ENCODE measurements around the gene TEKT5.
"Not testable (repeated sequence)": the region's sequence is repeated elsewhere in the genome, so short reads cannot be mapped to it uniquely, and the experiment has no call there.

Gene TEKT5

DNA sequence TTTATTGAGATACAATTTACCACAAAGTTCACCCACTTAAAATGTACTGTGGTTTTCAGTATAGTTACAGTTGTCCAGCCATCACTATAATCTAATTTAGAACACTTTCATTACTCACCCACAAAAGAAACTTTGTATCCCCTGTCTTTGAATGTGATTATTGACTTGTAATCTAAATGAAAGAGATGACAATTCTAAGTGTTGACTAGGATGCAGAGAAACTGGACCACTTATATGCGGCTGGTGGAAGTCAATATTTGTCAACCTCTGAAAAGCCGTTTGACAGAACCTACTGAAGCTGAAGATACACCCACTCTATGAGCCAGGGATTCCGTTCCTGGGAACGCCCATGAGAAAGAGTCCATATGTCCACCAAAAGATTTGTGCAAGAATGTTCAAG, 36.8 kb downstream of the TEKT5 start:
- no peak for DNase-seq

DNA sequence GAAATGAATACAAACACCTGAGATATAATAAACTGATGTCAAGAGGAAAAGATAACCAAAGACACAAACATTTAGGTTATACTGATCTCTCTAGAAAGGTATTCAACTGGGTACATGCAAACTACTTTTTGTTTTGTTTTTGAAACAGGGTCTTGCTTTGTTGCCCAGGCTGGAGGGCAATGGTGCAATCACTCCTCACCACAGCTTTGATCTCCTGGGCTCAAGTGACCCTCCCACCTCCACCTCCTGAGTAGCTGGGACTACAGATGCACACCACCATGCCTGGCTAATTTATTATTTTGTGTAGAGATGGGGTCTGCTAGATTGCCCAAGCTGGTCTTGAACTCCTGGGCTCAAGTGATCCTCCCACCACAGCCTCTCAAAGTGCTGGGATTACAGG, 38.1 kb downstream of the TEKT5 start:
- no peak for DNase-seq

DNA sequence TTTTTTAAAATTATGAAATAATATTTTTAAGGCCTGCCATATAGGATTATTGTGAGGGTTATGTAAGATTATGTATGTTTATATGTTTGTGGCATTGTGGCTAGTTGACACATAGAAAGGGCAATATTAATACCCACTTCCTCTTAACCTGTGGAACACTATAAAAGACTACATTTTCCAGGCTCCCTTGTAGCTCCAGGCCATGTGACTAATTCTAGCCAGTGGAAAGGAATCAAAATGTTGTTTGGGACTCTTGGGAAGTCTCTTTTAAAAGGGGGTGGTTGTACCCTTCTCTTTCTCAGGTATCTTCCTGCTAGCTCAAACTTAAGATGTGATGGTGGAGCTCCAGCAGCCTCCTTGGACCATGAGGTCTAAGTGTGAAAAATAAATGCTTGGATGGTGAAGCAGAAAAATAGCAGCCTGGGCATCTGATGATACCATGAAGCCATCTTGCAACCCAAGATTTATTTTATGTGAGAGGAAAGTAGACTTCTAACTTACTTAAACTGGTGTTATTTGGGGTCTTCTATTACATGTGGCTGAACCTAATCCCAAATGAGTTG, 39.2 kb downstream of the TEKT5 start:
- DNase-seq: no peak

DNA sequence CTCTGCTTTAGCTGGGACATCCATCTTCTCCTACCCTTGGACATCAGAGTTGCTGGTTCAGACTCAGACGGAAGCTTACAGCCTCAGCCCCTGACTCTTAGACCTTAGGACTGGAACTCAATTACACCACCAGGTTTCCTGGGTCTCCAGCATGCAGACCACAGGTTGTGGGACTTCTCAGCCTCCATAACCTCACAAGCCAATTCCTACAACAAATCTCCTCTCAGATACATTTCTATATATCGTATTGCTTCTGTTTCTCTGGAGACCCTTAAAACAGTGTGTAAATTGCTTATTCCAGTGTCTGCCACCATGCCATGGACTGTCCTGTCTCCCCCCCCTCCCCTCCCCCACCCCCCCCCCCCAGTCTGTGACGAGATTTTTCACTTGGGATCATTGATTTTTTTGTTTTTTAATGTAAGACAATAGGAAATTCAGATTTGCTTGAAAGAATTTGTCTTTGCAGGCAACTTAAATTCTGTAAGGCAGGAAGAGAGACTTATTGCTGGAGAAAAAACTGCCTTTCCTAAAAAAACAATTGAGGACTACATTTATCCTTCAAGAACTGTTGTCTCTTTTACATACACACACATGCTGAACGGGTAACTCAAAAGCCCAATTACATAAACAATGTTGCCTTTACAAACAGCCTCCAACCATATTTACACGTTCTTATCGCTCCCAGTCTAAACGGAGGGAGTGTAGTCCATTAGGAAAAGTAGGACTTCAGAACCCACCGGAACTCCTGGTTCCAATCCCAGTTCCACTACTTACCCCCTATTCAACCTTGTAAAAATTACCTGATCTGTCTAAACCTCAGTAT, 39.9 kb downstream of the TEKT5 start:
- DNase-seq: no peak

DNA sequence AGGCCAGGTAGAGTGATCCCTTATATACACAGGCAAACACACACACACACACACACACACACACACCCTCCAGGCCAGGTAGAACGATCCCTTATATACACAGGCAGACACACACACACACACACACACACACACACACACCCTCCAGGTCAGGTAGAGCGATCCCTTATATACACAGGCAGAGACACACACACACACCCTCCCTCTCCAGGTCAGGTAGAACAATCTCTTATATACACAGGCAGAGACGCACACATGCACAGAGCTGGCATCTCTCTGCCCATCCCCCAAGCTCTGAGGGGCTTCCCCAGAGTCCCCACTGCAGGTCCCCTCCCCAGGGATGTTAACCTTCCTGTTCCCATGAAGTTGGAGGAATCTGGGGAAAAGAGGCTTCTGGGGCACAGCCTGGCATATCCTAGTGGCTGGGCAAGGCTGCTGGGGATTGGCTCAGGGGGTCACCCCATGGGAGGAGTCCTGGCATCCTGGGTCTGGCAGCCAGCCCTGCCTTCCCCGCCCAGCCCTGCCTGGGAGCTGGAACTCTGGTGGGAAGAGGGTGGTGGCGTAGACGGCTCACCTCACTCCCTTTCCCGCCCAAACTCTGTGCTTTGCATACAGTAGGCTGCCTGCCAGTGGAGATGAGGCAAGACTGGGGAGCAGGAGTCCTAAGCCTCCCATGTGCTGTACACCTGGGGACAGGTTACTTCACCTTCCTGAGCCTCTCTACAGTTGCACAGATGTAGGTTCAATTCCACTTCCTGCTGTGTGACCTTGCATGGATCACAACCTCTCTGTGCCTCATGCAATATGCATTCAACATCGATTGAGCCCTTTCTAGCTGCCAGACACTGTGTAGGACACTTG, 41.8 kb downstream of the TEKT5 start:
- DNase-seq: no peak

DNA sequence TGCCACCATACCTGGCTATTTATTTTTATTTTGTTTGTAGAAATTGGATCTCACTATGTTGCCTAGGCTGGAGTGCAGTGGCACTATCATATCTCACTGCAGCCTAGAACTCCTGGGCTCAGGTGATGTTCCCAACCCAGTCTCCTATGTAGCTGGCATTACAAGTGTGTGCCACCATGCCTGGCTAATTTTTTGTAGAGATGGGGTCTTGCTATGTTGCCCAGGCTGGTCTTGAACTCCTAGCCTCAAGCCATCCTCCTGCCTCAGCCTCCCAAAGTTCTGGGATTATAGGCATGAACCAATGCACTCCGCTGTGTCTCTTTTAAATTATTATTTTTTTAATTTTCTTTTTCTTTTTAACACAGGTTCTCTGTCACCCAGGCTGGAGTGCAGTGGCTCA, 45.6 kb downstream of the TEKT5 start:
- not testable (repeated sequence) for DNase-seq

DNA sequence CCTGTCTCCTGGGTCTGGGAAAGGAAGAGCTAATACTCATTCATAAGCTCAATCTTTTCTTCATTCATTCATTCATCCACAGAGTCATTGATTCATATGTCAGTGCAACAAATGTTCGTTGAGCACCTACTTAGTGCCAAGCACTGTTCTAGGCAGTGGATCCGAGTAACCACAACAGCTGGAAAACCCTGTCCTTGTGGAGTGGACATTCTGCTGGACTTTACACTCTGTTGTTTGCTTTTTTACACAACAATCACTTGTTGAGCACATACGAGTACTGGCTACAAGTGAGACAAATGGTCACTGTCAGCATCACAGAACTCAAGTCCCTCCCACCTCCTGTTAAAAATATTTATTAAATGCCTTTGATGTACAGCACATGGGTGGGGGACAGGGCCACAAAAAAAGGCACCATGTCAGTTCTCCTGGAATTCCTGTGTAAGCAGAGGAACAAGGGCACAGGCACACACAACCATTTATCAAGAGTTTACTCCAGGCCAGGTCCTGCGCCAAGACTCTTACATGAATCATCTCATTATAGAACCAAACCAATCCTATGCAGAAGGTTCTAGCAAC, 46.9 kb downstream of the TEKT5 start:
- DNase-seq: no peak

DNA sequence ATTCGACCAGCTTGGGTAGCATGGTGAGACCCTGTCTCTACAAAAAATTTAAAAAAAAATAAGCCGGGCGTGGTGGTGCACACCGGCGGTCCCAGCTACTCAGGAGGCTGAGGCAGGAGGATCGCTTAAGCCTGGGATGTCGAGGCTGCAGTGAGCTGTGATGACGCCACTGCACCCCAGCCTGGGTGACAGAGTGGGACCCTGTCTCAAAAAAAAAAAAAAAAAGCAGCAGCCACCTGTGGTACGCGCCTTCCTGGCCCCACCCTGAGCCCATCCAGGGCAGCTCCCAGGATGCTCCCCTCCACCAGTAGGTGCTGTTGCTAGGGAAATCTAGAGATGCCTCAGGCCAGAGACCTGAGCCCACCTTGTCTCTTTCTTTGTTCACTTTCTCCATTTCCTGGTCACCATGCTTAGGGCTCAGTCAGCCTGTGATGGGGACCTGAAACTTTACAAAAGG, 47.4 kb downstream of the TEKT5 start:
- no peak for DNase-seq

DNA sequence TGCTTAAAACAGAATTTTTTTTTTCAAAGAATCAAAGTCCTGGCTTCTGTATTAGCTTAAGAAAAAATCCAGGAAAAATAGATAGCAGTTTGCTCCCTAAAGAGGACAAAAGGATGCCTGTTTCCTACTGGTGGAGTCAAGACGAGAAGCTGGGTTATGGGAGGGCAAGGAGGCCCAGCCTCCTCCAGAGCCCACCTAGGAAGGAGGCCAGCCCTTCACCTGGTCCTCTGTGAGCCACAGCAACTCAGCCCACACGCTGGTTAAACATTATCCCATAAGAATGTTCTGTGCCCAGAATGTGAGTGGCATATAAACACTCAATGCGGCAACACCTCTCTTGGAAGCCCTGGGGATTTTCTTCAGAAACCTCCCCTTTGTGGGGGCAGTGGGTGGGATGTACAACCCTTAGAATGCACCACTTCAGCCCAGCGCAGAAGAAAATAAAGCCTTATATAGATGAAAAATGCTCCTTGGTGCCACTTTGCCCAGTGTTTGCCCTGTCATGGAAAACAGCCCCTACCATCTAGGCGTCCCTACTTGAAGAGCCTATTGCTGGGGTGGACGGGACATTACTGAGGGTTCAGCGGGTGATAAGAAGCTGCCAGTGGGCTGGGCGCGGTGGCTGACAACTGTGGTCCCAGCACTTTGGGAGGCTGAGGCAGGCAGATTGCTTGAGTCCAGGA, 48.0 kb downstream of the TEKT5 start:
- DNase-seq: no peak

DNA sequence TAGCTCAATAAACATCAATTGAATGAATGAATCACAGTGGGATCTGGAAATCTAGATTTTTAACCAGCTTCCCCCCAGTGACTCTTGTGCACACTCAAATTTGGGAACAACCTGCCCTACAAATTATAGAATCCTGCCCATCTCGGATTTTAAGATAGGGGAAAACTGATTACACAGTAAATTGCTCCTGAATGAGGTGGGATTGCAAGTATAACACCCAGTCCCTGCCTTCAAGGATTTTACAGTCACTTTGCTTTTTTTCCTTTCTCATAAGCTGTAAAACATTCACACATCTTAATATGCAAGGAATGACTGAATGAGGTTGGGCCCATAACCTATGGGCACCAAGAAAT, 48.5 kb downstream of the TEKT5 start:
- DNase-seq: no peak

DNA sequence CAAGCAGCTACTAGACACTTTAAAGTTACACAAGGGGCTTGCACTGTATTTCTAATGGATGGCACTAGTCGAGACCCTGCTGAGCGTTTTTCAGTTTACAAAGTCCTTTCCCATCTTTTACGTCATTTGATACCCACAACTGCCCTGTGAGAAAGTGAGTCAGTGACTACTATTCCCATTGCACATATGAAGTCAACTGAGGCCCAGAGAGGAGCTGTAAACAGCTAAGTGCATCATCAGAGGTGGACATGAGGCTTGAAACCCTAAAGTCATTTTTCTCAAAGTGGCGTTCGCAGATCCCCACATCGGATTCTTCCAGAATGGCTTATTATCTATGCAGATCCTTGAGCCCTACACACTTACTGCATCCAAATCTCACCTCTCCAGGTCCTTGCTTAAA, 50.6 kb downstream of the TEKT5 start:
- no peak for DNase-seq

DNA sequence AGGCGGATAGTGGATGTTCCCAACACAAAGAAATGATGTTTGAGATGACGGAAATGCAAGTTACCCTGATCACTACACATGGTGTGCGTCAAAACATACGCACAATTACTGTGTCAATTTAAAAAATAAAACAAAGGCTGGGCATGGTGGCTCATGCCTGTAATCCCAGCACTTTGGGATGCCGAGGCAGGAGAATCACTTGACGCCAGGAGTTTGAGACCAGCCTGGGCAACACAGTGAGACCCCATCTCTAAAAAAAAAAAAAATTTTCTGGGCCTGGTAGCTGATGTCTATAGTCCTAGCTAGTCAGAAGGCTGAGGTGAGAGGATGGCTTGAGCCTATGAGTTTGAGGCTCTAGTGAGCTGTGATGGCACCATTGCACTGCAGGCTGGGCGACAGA, 51.8 kb downstream of the TEKT5 start:
- DNase-seq: no peak

DNA sequence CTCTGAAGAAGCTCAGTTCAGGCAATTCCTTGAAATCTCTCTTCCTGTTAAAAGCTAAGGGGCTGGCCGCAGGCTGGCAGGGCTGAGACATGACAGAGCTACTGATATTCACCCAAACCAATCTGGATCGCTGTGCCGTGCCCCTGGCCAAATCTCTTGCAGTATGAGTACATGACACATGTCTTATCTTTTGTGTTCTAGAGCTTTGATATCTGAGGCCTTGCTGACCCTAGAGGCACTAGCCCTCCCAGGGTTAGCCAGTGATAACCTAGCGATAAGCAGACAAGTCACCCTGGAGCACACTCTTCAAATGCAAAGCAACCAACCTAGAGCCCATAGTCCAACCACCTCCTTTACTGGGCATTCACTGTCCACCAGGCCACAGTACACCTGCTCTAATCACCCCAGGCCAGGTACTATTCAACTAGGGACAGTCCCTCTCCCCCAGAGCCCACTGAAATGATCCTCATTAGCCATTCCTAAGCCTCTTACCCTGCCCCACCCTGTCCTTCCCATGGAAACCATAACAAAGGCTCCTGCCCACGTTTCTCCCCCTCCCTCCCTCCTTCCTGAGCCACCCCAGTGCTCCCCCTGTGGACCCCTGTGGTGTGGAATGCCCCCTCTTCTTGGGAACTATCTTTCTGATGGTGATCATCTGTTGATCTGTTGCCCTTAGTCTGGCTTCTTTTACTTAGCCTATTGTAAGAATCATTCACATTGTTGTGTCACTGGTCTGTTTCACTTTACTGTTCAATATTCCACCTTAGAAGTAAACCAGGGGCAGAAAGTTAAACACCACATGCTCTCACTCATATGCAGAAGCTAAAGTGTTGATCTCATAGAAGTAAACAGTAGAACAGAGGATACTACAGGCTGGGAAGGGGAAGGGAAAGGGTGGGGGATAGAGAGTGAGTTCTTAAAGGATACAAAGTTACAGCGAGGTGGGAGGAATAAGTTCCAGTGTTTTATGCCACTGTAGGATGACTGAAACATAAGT, 52.5 kb downstream of the TEKT5 start:
- DNase-seq: no peak

DNA sequence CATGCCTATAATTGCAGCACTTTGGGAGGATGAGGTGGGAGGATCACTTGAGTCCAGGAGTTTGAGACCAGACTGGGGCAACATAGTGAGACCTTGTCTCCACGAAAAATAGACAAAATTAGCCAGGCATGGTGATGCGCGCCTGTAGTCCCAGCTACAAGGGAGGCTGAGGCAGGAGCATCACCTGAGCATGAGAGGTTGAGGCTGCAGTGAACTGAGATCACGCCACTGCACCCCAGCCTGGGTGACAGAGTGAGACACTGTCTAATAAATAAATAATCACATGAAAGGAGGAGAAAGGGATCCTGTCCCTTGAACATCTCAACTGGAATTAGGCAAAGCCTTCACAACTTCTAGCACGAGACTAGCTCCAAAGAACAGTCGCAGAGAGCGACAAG, 53.2 kb downstream of the TEKT5 start:
- no peak for DNase-seq

DNA sequence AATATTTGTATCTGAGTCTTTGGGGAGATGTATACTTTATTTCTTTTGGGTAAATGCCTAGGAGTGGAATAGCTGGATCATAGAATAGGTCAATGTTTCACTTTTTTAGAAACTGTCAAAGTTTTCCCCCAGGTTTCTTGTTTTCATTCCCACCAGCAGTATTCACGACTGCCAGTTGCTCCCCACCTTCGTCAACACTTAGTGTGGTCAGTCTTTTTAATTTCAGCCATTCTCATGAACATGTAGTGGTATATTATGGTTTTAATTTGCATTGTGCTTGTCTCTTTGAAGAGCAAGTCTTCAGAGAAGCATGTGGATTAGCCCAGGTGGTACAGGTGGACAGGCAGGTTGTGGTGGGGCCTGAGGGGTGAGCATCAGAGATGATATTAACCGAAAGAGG, 53.8 kb downstream of the TEKT5 start:
- no peak for DNase-seq

DNA sequence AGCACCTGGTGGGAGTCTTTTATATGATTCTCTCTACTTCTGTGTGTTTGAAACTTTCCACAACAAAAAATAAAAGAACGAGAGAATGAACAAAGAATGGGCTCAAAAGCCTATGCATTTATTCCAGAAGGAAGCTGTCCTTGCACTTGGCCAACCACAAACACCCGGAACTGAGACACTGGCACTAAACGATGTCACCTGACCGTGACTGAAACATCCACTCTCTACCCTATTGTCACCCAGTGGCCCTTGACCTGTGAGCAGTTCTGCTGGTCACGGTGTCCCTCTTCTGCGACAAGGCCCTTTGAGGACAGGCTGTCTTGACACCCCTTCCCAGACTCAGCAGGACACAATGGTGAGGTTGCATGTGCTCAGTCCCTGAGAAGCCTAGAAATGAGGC, 56.6 kb downstream of the TEKT5 start:
- no peak for DNase-seq

DNA sequence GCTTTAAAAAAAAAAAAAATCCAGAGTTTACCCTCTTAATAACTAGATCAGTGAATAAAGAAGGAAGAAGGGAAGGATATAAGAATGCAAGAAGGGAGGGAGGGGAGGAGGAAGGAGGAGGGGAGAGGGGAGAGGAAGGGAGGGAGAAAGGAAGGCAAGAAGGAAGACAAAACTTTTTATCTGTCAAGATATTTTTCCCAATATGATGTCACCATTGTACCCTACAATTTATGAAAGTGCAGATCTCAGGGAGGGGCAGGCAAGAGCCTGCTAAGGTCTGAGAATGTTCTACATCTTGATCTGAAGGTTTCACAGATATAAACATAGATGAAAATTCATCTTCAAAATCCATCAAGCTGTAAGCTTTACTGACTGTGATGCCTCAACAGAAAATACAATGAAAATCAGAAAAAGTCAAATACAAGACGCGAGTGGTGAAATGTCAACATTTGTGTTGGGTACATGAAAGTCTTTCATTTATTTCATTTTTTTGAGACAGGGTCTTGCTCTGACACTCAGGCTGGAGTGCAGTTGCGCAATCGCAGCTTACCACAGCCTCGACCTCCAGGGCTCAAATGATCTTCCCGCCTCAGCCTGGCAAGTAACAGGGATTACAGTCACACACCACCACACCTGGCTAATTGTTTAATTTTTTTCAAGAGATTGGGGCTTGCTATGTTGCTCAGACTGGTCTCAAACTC, 57.2 kb downstream of the TEKT5 start:
- no peak for DNase-seq

DNA sequence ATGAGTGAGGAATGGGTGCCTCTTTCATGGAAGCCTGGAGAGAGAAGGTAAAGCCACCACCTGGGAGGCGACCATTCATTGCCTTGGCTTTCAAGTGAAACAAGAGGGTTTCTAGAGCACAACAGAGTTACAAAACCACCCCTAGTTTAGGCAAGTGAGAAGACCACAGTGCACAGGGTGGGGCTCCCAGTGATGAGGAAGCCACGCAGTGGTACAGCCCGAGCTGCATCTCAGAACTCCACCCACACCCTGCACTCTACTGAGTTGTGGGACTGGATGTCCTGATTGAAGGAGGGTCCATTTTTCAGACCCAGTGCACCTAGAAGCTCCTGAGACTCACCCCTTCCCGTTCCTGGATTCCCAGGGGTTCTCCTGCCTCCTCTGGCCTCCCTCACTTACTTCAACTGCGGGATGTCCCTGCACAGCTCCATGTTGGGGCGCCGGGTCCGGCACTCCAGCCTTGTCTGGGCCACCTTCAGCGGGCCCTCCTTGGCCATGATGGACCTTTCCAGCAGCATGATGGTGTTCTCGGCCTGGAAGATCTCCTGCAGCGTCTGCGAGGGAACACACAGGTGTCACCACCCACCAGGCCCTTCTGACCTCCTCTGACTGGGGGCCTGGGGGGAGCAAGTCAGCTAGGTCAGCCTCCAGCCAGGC, 59.2 kb downstream of the TEKT5 start:
- no peak for DNase-seq

DNA sequence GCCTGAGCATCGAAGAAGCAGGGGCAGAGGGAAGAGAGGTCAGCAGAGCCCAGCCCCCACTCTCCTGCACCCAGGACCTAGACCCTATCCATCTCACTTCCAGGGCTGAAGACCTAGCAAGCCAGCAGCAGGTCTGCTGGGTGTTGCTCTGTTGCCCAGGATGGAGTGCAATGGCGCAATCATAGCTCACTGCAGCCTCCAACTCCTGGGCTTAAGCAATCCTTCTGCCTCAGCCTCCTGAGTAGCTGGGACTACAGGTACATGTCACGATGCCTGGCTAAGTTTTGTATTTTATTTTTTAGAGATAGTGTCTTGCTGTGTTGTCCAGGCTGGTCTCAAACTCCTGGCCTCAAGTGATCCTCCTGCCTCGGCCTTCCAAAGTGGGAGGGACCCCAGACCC, 61.3 kb downstream of the TEKT5 start:
- DNase-seq: not testable (repeated sequence)

DNA sequence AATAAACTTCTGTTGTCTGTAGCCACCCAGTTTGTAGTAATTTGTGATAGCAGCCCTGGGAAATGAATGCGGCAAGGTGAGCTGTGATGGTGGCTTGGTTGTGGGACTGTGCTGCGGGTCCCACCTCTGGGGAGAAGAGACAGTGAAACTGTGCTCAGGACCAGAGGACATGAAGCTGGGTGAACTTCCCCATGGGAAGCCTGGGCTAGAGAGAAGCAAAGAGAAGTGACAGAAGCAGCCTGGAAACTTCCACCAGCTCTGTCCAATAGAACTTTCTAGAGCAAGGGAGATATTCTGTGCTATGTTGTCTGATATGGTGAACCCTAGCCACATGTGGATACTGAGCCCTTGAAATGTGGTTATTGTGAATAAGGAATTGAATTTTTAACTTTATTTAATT, 62.8 kb downstream of the TEKT5 start:
- DNase-seq: no peak

DNA sequence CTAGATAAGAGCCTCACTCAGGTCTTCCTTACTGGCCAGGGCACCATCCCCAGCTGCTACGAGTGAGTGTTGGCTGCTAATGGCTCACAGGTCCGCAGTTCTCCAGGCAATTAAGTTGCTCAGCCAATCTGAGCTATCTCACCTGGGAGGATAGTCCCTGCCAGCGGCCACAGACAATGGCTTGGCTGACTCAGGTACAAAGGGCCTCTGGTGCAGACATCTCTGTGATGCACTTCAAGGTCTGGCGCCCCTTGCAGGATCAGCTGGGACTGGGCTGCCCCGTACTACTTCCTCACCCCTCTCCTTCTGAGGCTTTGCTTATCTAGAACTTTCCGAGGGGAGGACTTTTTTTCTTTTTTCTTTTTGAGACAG, 65.2 kb downstream of the TEKT5 start:
- no peak for DNase-seq
